HCT116 (cell line): ENCODE results near the gene MEG3. TPM values are rescaled to one million over a fixed set of nuclear protein-coding genes. Genes with fewer than 3 reads are reported as not detected.

Experiments
- ATAC-seq: fragments of 200-7000 bp; cut with Tn5 transposase; 2 replicates; pipeline ENCODE4 v1.9.1; 2020; ENCODE audit warnings: mild to moderate bottlenecking, moderate library complexity
- BruUV-seq: library from RNA; stranded (reverse); fragments of 400-500 nt; replicated peaks from 2 replicates; lab custom pipeline; 2021; lab: Mats Ljungman, UMichigan
- CTCF ChIA-PET: fragments of 300-600 bp; sonication (Branson Sonifier 250); formaldehyde crosslinking; loops from one replicate; lab custom pipeline; 2021; ENCODE audit warnings: antibody characterized with exemption; lab: Charles Lee
- POLR2A ChIA-PET: fragments of 300-600, 350-600 bp; sonication (Branson Sonifier 250); formaldehyde crosslinking; loops from one replicate; lab custom pipeline; 2021; ENCODE audit warnings: antibody characterized with exemption; lab: Charles Lee
- RAD21 ChIA-PET, 2 experiments: fragments of 300-600 bp; sonication (Branson Sonifier 250); formaldehyde crosslinking; loops; one replicate each; lab custom pipeline; 2023; ENCODE audit warnings: low total read pairs in 2 of 2; ENCODE audit not compliant: uncharacterized antibody in 2 of 2, unreplicated experiment in 2 of 2, low non-redundant PET in 1 of 2; lab: Charles Lee
- DNase-seq: peaks from one replicate; pipeline ENCODE4 v3.0.0-alpha.2; 2010; ENCODE audit warnings: low read depth, low spot score
- H2AFZ ChIP-seq: fragments of 200-600 bp; shearing (Covaris generic), sonication (generic); 2 replicates; pipeline ENCODE4 v1.6.1; 2017; ENCODE audit warnings: low read depth, mixed run types, mixed read lengths, antibody characterized with exemption, low read length; ENCODE audit not compliant: poor library complexity, severe bottlenecking
- H3K27ac ChIP-seq: 2 replicates; pipeline ENCODE4 v1.5.1; 2012; ENCODE audit warnings: low read depth, low read length
- H3K27me3 ChIP-seq: fragments of 200-600 bp; sonication (generic); 2 replicates; pipeline ENCODE4 v1.6.1; 2016; ENCODE audit warnings: mixed run types, low read length, mixed read lengths; ENCODE audit not compliant: insufficient read depth
- H3K36me3 ChIP-seq, 2 experiments: fragments of 200-500 bp in 1 of 2; fragments of 200-600 bp in 1 of 2; sonication (Bioruptor generic) in 1 of 2; sonication (generic) in 1 of 2; 2 replicates each; pipeline versions ENCODE4 v1.5.1 to v1.6.1; 2014 to 2016; ENCODE audit warnings: low read length in 2 of 2, inconsistent platforms in 1 of 2, mixed read lengths in 1 of 2, mixed run types in 1 of 2; ENCODE audit not compliant: insufficient read depth in 2 of 2, control insufficient read depth in 1 of 2
- H3K4me1 ChIP-seq, 2 experiments: fragments of 200-600 bp in 1 of 2; sonication (generic) in 1 of 2; 2 replicates each; pipeline versions ENCODE4 v1.5.1 to v1.6.1; 2012 to 2017; ENCODE audit warnings: low read length in 2 of 2, inconsistent platforms in 1 of 2, mild to moderate bottlenecking in 1 of 2, mixed read lengths in 1 of 2, mixed run types in 1 of 2, moderate library complexity in 1 of 2; ENCODE audit not compliant: insufficient read depth in 2 of 2, control insufficient read depth in 1 of 2
- H3K4me2 ChIP-seq: fragments of 200-600 bp; sonication (generic); 2 replicates; pipeline ENCODE4 v1.6.1; 2017; ENCODE audit warnings: mixed run types, low read length, mixed read lengths
- H3K4me3 ChIP-seq, 2 experiments: fragments of 200-600 bp in 1 of 2; sonication (generic) in 1 of 2; replicated peaks in 1 of 2; 2 replicates each; pipeline ENCODE4 v1.5.1; 2011 to 2016; ENCODE audit warnings: low read length in 2 of 2, control low read depth in 1 of 2, low read depth in 1 of 2, mild to moderate bottlenecking in 1 of 2, mixed read lengths in 1 of 2, mixed run types in 1 of 2
- H3K79me2 ChIP-seq: fragments of 200-600 bp; sonication (generic); 2 replicates; pipeline ENCODE4 v1.6.1; 2017; ENCODE audit warnings: mild to moderate bottlenecking, mixed run types, low read length, moderate library complexity, mixed read lengths; ENCODE audit not compliant: insufficient read depth
- H3K9ac ChIP-seq: fragments of 200-600 bp; sonication (generic); 2 replicates; pipeline ENCODE4 v1.6.1; 2016; ENCODE audit warnings: low read length, mixed read lengths
- H3K9me2 ChIP-seq: fragments of 200-600 bp; sonication (generic), shearing (Covaris generic); 2 replicates; pipeline ENCODE4 v1.6.1; 2017; ENCODE audit warnings: mixed run types, mild to moderate bottlenecking, moderate library complexity; ENCODE audit not compliant: insufficient read depth
- H3K9me3 ChIP-seq, 2 experiments: fragments of 200-500 bp in 1 of 2; fragments of 200-600 bp in 1 of 2; sonication (Bioruptor generic) in 1 of 2; sonication (generic) in 1 of 2; 2 replicates each; pipeline ENCODE4 v1.6.1; 2014 to 2017; ENCODE audit warnings: low read length in 2 of 2, mixed read lengths in 2 of 2, inconsistent platforms in 1 of 2, low read depth in 1 of 2, mild to moderate bottlenecking in 1 of 2, mixed run types in 1 of 2, moderate library complexity in 1 of 2; ENCODE audit not compliant: control insufficient read depth in 1 of 2, insufficient read depth in 1 of 2
- H4K20me1 ChIP-seq: fragments of 200-600 bp; sonication (generic), shearing (Covaris generic); 2 replicates; pipeline ENCODE4 v1.6.1; 2017; ENCODE audit warnings: mixed run types, mild to moderate bottlenecking, moderate library complexity; ENCODE audit not compliant: insufficient read depth
- EGR1 ChIP-seq: IDR thresholded peaks from 2 replicates; pipeline ENCODE4 v1.6.1; 2012; ENCODE audit warnings: low read depth
- JUND ChIP-seq: IDR thresholded peaks from 2 replicates; pipeline ENCODE4 v1.6.1; 2012
- TCF7L2 ChIP-seq: IDR thresholded peaks from 2 replicates; pipeline ENCODE4 v1.7.0; 2011; ENCODE audit warnings: borderline replicate concordance, inconsistent platforms; ENCODE audit not compliant: insufficient read depth, insufficient read length; ENCODE audit errors: extremely low read depth
- ZNF274 ChIP-seq: fragments of 200-500 bp; sonication (Bioruptor generic); IDR thresholded peaks from 2 replicates; pipeline ENCODE4 v1.6.1; 2014; ENCODE audit warnings: mild to moderate bottlenecking, low read depth, low read length, inconsistent platforms
- intact Hi-C: fragments of 100-400 bp; cut with micrococcal nuclease; formaldehyde crosslinking; loops from 2 replicates; pipeline ENCODE4 v1.10.0; 2022
- total RNA-seq: library from RNA; stranded (reverse); gene quantifications from one replicate; pipeline ENCODE4 v1.2.1, GENCODE V29; 2021; ENCODE audit not compliant: unreplicated experiment
- TF ChIP-seq, protein P1 (sequence below): IDR thresholded peaks from 2 replicates; pipeline ENCODE4 v1.6.1; 2012; ENCODE audit warnings: low read depth
- TF ChIP-seq, protein P2 (sequence below): IDR thresholded peaks from 2 replicates; pipeline ENCODE4 v1.6.1; 2011; ENCODE audit warnings: mild to moderate bottlenecking, low read length, moderate library complexity; ENCODE audit not compliant: insufficient replicate concordance; ENCODE audit errors: extremely low read depth
- TF ChIP-seq, protein P3 (sequence below), 3 experiments: fragments of 200-600 bp in 1 of 3; sonication (generic) in 1 of 3; IDR thresholded peaks in 2 of 3; conservative IDR thresholded peaks in 1 of 3; 2 replicates each; pipeline ENCODE4 v1.5.1; 2012 to 2017; ENCODE audit warnings: low read depth in 2 of 3, low read length in 2 of 3, antibody characterized with exemption in 1 of 3, borderline replicate concordance in 1 of 3, control low read depth in 1 of 3, mild to moderate bottlenecking in 1 of 3, mixed read lengths in 1 of 3, mixed run types in 1 of 3, moderate library complexity in 1 of 3; ENCODE audit not compliant: insufficient read depth in 1 of 3

Gene MEG3
- total RNA-seq, 1 experiment from 2014 or later, result 2.5 TPM

DNA sequence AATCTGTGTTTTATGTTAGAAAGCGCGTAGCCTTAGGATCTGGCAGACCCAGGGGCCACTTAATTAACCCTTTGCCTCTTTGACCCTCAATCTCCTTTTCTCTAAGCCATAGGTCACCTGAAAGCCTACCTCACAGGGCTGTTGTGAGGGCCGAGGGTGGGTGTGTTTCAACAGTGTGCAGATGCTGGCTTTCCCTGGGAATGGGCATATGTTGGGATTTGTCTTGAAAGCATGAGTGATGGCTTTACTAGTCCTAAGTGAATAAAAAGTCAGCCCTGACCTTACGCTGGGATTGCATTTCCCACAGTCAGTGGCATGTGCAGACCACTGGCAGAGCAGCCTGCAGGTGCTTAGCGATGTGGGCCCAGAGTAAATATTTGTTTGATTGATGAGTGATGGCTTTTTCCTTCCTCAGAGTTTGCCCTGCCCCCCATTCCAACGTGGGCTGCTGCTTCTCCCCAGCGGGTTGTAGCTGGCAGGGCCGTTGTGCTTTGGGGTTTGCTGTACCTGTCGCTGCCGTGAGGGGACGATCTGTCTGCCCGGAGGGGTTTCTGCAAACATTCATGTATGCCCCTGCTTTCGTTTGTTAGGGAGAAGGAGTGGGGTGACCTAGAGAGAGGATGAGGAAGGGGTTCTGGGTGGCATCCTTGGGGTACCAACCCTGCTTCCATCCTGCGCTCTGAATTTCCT is 31.5 kb downstream of the MEG3 start:
- Histone ChIP-seq H3K27ac (no peak overlapping the region), H3K4me3 (no peak overlapping the region), H4K20me1 (no peaks in the 10 kb centered on the region), H3K4me1 (peaks cover 0 to 4% of the 10 kb centered on the region in 2 experiments; a peak in 2 of 4 replicates), H3K4me2 (no peak overlapping the region), H3K27me3 (no peaks in the 10 kb centered on the region), H3K9ac (no peak overlapping the region), H2AFZ (no peak overlapping the region), H3K9me2 (no peaks in the 10 kb centered on the region), H3K9me3 (no peaks in the 10 kb centered on the region), H3K36me3 (no peaks in the 10 kb centered on the region), H3K79me2 (no peaks in the 10 kb centered on the region)
- ATAC-seq (no peak), DNase-seq (no peak)
- ChIA-PET POLR2A (no interaction called here), RAD21 (no interaction called here), CTCF (no interaction called here)
- no TSS peak for BruUV-seq
- intact Hi-C loops, result no loop called here
- TF ChIP-seq TCF7L2 (no peak), JUND (no peak), ZNF274 (no peak), EGR1 (no peak)
- TF ChIP-seq, protein P1, sequence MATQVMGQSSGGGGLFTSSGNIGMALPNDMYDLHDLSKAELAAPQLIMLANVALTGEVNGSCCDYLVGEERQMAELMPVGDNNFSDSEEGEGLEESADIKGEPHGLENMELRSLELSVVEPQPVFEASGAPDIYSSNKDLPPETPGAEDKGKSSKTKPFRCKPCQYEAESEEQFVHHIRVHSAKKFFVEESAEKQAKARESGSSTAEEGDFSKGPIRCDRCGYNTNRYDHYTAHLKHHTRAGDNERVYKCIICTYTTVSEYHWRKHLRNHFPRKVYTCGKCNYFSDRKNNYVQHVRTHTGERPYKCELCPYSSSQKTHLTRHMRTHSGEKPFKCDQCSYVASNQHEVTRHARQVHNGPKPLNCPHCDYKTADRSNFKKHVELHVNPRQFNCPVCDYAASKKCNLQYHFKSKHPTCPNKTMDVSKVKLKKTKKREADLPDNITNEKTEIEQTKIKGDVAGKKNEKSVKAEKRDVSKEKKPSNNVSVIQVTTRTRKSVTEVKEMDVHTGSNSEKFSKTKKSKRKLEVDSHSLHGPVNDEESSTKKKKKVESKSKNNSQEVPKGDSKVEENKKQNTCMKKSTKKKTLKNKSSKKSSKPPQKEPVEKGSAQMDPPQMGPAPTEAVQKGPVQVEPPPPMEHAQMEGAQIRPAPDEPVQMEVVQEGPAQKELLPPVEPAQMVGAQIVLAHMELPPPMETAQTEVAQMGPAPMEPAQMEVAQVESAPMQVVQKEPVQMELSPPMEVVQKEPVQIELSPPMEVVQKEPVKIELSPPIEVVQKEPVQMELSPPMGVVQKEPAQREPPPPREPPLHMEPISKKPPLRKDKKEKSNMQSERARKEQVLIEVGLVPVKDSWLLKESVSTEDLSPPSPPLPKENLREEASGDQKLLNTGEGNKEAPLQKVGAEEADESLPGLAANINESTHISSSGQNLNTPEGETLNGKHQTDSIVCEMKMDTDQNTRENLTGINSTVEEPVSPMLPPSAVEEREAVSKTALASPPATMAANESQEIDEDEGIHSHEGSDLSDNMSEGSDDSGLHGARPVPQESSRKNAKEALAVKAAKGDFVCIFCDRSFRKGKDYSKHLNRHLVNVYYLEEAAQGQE, result no peak
- TF ChIP-seq, protein P2, sequence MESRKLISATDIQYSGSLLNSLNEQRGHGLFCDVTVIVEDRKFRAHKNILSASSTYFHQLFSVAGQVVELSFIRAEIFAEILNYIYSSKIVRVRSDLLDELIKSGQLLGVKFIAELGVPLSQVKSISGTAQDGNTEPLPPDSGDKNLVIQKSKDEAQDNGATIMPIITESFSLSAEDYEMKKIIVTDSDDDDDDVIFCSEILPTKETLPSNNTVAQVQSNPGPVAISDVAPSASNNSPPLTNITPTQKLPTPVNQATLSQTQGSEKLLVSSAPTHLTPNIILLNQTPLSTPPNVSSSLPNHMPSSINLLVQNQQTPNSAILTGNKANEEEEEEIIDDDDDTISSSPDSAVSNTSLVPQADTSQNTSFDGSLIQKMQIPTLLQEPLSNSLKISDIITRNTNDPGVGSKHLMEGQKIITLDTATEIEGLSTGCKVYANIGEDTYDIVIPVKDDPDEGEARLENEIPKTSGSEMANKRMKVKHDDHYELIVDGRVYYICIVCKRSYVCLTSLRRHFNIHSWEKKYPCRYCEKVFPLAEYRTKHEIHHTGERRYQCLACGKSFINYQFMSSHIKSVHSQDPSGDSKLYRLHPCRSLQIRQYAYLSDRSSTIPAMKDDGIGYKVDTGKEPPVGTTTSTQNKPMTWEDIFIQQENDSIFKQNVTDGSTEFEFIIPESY, result no peak
- TF ChIP-seq, protein P3, sequence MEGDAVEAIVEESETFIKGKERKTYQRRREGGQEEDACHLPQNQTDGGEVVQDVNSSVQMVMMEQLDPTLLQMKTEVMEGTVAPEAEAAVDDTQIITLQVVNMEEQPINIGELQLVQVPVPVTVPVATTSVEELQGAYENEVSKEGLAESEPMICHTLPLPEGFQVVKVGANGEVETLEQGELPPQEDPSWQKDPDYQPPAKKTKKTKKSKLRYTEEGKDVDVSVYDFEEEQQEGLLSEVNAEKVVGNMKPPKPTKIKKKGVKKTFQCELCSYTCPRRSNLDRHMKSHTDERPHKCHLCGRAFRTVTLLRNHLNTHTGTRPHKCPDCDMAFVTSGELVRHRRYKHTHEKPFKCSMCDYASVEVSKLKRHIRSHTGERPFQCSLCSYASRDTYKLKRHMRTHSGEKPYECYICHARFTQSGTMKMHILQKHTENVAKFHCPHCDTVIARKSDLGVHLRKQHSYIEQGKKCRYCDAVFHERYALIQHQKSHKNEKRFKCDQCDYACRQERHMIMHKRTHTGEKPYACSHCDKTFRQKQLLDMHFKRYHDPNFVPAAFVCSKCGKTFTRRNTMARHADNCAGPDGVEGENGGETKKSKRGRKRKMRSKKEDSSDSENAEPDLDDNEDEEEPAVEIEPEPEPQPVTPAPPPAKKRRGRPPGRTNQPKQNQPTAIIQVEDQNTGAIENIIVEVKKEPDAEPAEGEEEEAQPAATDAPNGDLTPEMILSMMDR (IDR thresholded peaks at IDR 0.05 in 2 of 3, conservative IDR thresholded peaks at IDR 0.05 in 1 of 3; ENCODE audit: borderline replicate concordance in 1 of 3, insufficient read depth in 1 of 3, low read depth in 2 of 3, low read length in 2 of 3), result no peak
